Gastrocnemius medialis (tissue), 4 donors: Measurements from ENCODE around the gene COBL.

Source experiments
- POLR2A ChIP-seq, 2 donors: fragments of 450-650 bp; IDR thresholded peaks; one replicate each; pipeline ENCODE4 v1.6.1; 2017; ENCODE audit warnings: antibody characterized with exemption in 2 of 2, mild to moderate bottlenecking in 2 of 2, moderate library complexity in 2 of 2
- TF ChIP-seq, protein P1 (sequence below), 5 experiments: fragments of 450-650 bp in 3 of 5; fragments of 200-600 bp in 2 of 5; sonication (generic) in 2 of 5; IDR thresholded peaks in 4 of 5; conservative IDR thresholded peaks in 1 of 5; 1 replicate in 4 of 5; 2 replicates in 1 of 5; pipeline ENCODE4 v1.5.1; 2016 to 2019; ENCODE audit warnings: antibody characterized with exemption in 5 of 5, mild to moderate bottlenecking in 3 of 5, moderate library complexity in 3 of 5

DNA sequence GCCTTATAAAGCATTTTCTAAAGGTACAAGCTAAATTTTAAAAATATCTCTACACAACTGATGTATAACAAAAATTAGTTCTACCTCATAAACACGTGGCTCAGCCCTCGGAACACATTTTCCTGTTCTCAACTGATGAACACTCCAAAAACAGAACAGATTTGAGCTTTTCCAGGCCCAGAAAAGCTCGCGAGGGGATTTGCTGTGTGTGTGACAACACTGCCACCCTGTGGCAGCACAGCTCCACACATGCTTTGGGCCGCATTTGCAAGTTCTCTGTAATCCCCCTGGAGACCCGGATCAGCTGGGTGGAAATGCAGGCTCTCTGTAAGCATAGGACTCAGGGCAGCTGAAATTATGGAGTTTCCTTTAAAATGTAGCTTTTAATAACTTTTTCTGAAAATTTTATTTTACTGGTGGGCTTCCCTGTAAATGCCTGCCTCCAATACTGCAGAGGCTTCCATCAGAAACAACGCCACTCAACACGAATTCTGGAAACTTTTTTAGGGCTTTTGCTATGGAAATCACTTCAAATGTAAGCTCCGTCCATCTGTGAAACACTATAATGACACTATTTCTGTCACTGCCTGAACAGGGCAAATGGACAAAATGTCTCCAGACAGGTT is 155.5 kb downstream of the COBL start:
- TF ChIP-seq, protein P1, sequence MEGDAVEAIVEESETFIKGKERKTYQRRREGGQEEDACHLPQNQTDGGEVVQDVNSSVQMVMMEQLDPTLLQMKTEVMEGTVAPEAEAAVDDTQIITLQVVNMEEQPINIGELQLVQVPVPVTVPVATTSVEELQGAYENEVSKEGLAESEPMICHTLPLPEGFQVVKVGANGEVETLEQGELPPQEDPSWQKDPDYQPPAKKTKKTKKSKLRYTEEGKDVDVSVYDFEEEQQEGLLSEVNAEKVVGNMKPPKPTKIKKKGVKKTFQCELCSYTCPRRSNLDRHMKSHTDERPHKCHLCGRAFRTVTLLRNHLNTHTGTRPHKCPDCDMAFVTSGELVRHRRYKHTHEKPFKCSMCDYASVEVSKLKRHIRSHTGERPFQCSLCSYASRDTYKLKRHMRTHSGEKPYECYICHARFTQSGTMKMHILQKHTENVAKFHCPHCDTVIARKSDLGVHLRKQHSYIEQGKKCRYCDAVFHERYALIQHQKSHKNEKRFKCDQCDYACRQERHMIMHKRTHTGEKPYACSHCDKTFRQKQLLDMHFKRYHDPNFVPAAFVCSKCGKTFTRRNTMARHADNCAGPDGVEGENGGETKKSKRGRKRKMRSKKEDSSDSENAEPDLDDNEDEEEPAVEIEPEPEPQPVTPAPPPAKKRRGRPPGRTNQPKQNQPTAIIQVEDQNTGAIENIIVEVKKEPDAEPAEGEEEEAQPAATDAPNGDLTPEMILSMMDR (IDR thresholded peaks at IDR 0.05 in 4 of 5, conservative IDR thresholded peaks at IDR 0.05 in 1 of 5): peak; percentile 87 to 97 (median 93)
- no peak for TF ChIP-seq POLR2A (IDR thresholded peaks at IDR 0.05)
